GM12878 (cell line): ENCODE results near the gene NANOG.
"Not testable (repeated sequence)": the region's sequence is repeated elsewhere in the genome, so short reads cannot be mapped to it uniquely, and the experiment has no call there.

Experiments
- BCL11A ChIP-seq: IDR thresholded peaks from 2 replicates; pipeline ENCODE4 v1.6.1; 2011; ENCODE audit warnings: low read depth, low read length
- EZH2 ChIP-seq: IDR thresholded peaks from 2 replicates; pipeline ENCODE4 v1.6.1; 2012; ENCODE audit warnings: low read depth, mild to moderate bottlenecking, control low read depth, inconsistent platforms, low read length, borderline replicate concordance; ENCODE audit not compliant: control insufficient read depth
- GABPA ChIP-seq: IDR thresholded peaks from 2 replicates; pipeline ENCODE4 v1.6.1; 2014; ENCODE audit warnings: antibody characterized with exemption, low read depth, mild to moderate bottlenecking, inconsistent platforms
- HCFC1 ChIP-seq: fragments of 150-350 bp; IDR thresholded peaks from 2 replicates; pipeline ENCODE4 v1.6.1; 2014; ENCODE audit warnings: low read length
- JUNB ChIP-seq: IDR thresholded peaks from 2 replicates; pipeline ENCODE4 v1.6.1; 2016; ENCODE audit warnings: antibody characterized with exemption, mild to moderate bottlenecking
- MEF2A ChIP-seq: IDR thresholded peaks from 2 replicates; pipeline ENCODE4 v1.6.1; 2011; ENCODE audit warnings: low read depth, mild to moderate bottlenecking, low read length, moderate library complexity; ENCODE audit not compliant: insufficient read depth
- NFXL1 ChIP-seq: fragments of 450-650 bp; IDR thresholded peaks from 2 replicates; pipeline ENCODE4 v1.6.1; 2017; ENCODE audit warnings: antibody characterized with exemption, mild to moderate bottlenecking, borderline replicate concordance
- POLR2A ChIP-seq: IDR thresholded peaks from 2 replicates; pipeline ENCODE4 v1.6.1; 2011; ENCODE audit warnings: low read depth, mild to moderate bottlenecking, low read length
- POLR2AphosphoS5 ChIP-seq: IDR thresholded peaks from 2 replicates; pipeline ENCODE4 v1.6.1; 2011; ENCODE audit warnings: mild to moderate bottlenecking, low read length, inconsistent platforms
- RELA ChIP-seq: fragments of 450-650 bp; IDR thresholded peaks from 2 replicates; pipeline ENCODE4 v1.8.0; 2014; ENCODE audit warnings: borderline replicate concordance; ENCODE audit not compliant: partially characterized antibody
- SP1 ChIP-seq: IDR thresholded peaks from one replicate; pipeline ENCODE4 v1.6.1; 2011; ENCODE audit warnings: low read depth, low read length
- TF ChIP-seq, protein P1 (sequence below), 3 experiments: IDR thresholded peaks in 2 of 3; conservative IDR thresholded peaks in 1 of 3; 2 replicates each; pipeline ENCODE4 v1.5.1; 2011; ENCODE audit warnings: low read depth in 3 of 3, low read length in 3 of 3, mild to moderate bottlenecking in 3 of 3, control low read depth in 2 of 3, moderate library complexity in 2 of 3, inconsistent platforms in 1 of 3, mixed read lengths in 1 of 3; ENCODE audit not compliant: control insufficient read depth in 2 of 3, insufficient read depth in 1 of 3; ENCODE audit errors: extremely low read depth in 1 of 3
- TF ChIP-seq, protein P2 (sequence below): IDR thresholded peaks from 2 replicates; pipeline ENCODE4 v1.6.1; 2011; ENCODE audit warnings: mild to moderate bottlenecking, low read depth, low read length, moderate library complexity; ENCODE audit not compliant: insufficient replicate concordance
- TF ChIP-seq, protein P3 (sequence below): IDR thresholded peaks from 2 replicates; pipeline ENCODE4 v1.6.1; 2011; ENCODE audit warnings: low read depth, mild to moderate bottlenecking, low read length, moderate library complexity, borderline replicate concordance; ENCODE audit errors: extremely low read depth

DNA sequence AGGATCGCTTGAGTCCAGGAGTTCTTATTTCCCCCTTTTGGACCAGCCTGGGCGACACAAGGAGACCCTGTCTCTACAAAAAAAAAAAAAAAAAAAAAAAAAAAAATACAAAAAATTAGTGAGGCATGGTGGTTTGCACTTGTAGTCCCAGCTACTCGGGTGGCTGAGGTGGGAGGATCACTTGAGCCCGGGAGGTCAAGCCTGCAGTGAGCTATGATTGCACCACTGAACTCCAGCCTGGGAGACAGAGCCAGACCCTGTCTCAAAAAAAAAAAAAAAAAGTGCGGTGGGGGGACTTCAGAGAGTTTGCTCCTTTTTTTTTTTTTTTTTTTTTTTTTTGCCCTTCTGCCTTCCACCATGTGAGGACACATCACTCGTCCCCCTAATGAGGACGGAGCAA, 50.6 kb downstream of the NANOG start:
- TF ChIP-seq HCFC1, POLR2AphosphoS5, MEF2A, SP1, EZH2, NFXL1, BCL11A, JUNB, GABPA, RELA, POLR2A: not testable (repeated sequence)
- TF ChIP-seq, protein P1, sequence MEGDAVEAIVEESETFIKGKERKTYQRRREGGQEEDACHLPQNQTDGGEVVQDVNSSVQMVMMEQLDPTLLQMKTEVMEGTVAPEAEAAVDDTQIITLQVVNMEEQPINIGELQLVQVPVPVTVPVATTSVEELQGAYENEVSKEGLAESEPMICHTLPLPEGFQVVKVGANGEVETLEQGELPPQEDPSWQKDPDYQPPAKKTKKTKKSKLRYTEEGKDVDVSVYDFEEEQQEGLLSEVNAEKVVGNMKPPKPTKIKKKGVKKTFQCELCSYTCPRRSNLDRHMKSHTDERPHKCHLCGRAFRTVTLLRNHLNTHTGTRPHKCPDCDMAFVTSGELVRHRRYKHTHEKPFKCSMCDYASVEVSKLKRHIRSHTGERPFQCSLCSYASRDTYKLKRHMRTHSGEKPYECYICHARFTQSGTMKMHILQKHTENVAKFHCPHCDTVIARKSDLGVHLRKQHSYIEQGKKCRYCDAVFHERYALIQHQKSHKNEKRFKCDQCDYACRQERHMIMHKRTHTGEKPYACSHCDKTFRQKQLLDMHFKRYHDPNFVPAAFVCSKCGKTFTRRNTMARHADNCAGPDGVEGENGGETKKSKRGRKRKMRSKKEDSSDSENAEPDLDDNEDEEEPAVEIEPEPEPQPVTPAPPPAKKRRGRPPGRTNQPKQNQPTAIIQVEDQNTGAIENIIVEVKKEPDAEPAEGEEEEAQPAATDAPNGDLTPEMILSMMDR (IDR thresholded peaks at IDR 0.05 in 2 of 3, conservative IDR thresholded peaks at IDR 0.05 in 1 of 3; ENCODE audit: control insufficient read depth in 2 of 3, extremely low read depth in 1 of 3, insufficient read depth in 1 of 3, low read depth in 3 of 3, low read length in 3 of 3) = not testable (repeated sequence)
- TF ChIP-seq, protein P2, sequence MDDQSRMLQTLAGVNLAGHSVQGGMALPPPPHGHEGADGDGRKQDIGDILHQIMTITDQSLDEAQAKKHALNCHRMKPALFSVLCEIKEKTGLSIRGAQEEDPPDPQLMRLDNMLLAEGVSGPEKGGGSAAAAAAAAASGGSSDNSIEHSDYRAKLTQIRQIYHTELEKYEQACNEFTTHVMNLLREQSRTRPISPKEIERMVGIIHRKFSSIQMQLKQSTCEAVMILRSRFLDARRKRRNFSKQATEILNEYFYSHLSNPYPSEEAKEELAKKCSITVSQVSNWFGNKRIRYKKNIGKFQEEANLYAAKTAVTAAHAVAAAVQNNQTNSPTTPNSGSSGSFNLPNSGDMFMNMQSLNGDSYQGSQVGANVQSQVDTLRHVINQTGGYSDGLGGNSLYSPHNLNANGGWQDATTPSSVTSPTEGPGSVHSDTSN = not testable (repeated sequence)
- TF ChIP-seq, protein P3, sequence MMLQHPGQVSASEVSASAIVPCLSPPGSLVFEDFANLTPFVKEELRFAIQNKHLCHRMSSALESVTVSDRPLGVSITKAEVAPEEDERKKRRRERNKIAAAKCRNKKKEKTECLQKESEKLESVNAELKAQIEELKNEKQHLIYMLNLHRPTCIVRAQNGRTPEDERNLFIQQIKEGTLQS = not testable (repeated sequence)
